HG02571 (cell line): ENCODE data around the gene TRPV4.

ENCODE experiments used
- ATAC-seq: cut with Tn5 transposase; IDR thresholded peaks from one replicate; pipeline ENCODE4 v1.9.1; 2021; ENCODE audit warnings: mild to moderate bottlenecking, moderate library complexity; ENCODE audit not compliant: unreplicated experiment

TRPV4 gene

GRCh38 chr12:109829667-109830066 is 3.5 kb downstream of the TRPV4 start:
- ATAC-seq: no peak

DNA sequence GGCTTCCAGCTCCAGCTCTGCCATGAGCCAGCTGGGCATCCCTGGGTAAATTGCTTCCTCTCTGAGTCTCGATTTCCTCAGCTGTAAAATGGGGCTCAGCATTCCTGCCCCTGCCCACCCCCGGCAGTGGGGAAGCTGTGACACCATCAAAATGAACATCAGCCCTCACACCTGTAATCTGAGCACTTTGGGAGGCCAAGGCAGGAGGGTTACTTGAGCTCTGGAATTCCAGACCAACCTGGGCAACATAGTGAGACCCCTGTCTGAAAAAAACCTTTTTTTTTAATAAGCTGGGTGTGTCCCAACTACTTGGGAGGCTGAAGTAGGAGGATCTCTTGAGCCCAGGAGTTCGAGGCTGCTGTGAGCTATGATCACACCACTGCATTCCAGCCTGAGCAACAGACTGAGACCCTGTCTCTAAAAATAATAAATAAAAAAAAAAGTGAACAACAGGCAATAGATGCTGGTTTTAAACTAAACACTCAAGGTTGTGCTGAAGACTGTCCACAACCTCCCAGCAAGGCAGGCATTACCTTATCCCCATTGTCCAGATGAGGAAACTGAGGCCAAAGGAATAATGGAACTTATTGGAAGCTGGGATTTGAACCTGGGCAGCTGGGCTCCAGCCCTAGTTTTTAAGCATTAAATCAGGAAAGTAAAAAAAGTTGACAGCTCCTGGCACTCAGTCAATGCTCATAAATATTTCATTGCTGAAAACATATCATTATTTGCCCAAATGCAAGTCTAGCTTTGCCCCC is 4.3 kb downstream of the TRPV4 start:
- ATAC-seq: no peak

DNA sequence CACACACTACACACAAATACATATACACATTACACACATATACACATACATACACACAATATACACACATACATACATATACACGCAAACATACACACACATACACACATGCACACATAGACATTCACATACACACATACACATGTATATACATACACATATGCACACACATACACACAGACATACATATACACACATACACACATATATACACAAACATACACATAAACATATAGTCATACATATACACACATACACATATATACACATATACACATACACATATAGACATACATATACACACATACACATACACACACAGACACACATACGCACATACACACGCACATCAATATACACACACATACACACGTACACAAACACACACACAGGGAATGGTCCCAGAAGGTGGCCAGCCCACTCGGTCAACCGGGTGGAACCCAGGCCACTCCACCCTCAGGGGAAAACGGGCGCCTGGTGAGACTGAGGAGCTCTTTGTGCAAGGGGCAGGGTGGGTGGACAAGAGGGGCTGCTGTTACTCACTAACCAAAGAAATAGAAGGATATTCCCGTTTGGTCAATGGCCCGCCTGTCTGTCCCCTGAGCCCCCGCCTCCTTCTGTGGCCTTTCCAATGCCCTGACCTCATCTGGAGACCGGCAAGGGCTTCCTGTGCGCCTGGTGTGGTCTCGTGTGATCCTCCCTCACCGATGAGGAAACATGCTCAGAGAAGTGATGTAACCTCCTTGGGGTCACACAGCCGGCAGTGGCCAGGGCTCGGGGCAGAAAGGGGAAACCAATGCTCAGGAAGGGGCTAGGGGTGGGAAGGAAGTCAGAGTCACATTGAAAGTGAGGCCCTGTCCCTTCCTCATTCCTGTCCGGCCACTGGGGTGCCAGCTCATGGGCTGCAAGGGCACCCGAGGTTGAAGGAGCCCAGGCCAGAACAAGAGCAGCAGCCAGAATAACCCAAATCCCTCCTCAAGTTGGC is 5.3 kb downstream of the TRPV4 start:
- ATAC-seq: no peak

GRCh38 chr12:109827080-109827479 is 6.1 kb downstream of the TRPV4 start:
- no peak for ATAC-seq

DNA sequence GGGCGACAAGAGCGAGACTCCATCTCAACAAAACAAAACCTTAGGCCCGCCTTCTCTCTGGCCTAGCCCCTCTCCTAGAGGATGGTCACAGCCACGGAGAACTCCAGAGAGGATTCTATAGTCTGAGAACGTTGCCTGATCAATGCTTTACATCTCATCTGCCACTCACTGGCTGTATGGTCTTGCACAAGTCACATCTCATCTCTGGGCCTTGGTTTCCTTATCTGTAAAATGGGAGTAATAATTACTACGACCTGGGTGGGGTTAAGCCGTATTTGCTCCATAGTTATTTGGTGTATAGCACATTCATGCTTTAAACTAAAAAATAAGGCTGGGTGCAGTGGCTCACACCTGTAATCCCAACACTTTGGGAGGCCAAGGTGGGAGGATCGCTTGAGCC is 8.5 kb downstream of the TRPV4 start:
- ATAC-seq: no peak

GRCh38 chr12:109822951-109823411 is 10.2 kb downstream of the TRPV4 start:
- ATAC-seq: no peak

- no peak for ATAC-seq
Measured at GRCh38 chr12:109822416-109822815, 10.8 kb downstream of the TRPV4 start.

GRCh38 chr12:109821968-109822367 is 11.2 kb downstream of the TRPV4 start:
- ATAC-seq: no peak

DNA sequence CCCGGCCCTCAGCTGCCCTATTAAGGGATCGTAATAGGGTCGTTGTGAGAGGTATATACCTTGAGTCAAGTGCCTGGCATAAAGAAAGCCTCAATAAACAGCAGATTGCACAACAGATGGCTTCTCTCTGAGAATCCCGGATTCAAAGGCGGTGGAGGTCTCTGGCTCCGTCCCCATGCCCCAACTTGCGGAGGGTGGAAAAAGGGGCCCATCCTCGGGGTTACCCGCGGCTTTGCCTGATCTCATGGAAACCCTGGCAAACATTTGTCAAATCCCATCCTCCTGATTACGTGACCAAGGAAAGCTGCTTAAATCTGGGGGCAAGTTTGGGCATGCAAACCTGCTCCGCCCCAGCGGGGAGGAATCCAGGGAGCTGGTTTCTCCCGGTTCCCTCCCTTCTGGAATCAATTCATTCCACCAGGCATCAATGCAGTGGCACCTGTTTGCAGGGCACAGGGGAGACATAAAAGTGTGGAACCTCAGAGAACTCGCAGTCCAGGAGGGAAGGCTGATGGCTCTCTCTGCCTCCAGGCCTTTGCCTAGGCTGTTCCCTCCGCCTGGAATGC is 12.3 kb downstream of the TRPV4 start:
- no peak for ATAC-seq

DNA sequence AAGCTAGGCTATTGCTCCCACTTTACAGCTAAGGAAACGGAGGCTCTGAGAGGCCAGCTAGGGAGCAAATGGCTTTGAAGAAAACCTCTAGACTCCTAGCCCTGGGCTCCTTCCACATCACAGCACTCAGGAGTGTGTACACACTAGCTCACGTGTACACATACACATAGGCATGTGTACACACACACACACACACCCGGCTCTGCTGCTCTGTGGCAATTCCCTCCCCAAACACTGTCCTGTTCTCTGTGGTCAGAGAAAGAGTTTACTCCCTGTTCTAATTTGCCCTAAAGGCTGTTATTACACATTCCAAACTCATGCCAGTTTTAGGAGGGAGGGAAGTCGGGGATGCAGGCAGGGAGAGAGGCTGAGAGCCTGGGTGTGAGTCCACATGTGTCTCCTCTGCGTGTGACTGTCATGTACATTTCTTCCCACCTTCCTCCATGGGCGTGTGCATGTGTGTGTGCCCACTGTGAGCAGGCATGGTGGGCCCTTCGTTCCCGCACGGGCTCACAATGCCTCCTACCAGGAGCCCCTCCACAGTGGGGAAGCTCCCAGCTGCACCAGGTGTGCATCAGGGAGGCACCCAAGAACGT is 14.2 kb downstream of the TRPV4 start:
- no peak for ATAC-seq

DNA sequence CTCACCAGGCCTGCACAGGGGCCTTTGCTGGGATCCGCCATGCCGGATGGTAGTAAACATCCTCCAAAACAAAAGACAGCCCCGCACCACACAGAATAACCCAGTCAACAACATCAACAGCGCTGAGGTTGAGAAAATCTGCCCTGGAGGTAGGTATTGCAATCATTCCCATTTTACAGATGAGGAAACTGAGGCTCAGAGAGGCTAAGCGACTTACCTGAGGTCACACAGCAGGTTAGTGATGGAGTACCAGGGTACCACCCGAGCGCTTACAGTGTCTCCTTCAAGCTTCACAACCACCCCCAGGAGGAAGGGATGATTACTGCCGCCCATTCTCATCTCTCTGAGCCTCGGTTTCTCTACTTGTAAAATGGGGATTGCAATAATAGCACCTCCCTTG is 14.9 kb downstream of the TRPV4 start:
- no peak for ATAC-seq

- no peak for ATAC-seq
Measured at GRCh38 chr12:109817627-109818231, 15.5 kb downstream of the TRPV4 start.

GRCh38 chr12:109816870-109817269 is 16.3 kb downstream of the TRPV4 start:
- ATAC-seq: no peak

GRCh38 chr12:109815757-109816617 is 17.2 kb downstream of the TRPV4 start:
- no peak for ATAC-seq

DNA sequence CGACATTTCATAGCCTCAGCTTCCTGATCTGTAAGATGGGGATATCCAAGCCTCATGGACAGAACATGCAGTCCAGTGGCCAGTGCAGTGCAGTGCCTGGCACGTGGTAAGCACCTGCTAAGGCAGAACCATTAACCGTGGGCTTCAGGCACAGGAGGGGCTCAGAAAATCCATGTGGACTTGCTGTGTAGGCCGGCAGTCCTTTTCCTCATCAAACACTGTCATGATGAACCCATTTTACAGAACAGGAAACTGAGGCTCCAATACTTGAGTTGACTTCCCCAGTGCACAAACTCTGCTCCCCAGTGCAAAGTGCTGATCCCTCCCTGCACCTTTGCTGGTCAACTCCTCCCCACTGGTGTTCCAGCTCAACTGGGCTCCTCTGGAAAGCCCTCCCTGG is 18.0 kb downstream of the TRPV4 start:
- no peak for ATAC-seq

DNA sequence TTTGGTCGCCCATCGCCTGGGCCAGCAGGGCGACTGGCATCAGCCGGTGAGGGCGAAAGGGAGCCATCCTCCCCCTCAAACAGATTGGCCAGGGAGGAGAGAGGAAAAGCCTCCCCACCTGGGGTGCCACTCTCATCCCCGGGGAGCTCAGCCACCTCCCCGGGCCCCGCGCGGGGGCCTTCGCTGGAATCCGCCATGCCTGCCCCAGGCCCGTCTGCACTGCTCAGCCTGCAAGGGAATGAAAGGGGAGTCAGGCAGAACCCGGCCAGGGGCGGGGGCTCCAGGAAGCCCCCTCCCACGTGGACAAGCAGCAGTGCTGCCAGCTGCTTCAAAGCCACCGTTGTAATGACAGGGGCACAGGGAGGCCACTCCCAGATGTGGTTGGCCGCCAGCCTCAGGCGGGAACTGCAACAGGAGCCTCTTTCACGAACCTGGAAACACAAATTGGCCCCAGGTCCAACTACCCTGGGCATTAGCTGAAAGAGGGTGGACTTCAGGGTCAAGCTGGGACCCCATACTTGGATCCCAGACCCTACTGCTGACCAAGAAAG is 18.5 kb downstream of the TRPV4 start:
- ATAC-seq: no peak

GRCh38 chr12:109813810-109814416 is 19.3 kb downstream of the TRPV4 start:
- no peak for ATAC-seq

DNA sequence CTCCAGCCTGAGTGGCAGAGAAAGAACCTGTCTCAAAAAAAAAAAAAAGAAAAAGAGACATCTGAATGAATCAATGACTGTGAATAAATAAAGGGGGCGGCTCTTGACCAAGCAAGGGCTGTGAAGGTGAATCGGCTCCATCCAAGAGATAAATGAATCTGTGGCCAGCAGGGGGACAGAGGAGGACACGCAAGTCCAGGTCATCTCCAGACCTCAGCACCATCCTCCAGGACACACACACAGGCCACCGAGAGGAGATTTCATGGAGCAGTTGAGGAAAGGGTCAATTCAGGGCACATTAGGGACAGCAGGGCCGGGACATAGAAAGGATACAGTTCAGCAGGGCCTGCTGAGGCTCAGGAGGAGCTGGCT is 21.6 kb downstream of the TRPV4 start:
- ATAC-seq: no peak

GRCh38 chr12:109810954-109811623 is 22.1 kb downstream of the TRPV4 start:
- no peak for ATAC-seq
